ENCODE results near the gene TSHZ3.

DNA sequence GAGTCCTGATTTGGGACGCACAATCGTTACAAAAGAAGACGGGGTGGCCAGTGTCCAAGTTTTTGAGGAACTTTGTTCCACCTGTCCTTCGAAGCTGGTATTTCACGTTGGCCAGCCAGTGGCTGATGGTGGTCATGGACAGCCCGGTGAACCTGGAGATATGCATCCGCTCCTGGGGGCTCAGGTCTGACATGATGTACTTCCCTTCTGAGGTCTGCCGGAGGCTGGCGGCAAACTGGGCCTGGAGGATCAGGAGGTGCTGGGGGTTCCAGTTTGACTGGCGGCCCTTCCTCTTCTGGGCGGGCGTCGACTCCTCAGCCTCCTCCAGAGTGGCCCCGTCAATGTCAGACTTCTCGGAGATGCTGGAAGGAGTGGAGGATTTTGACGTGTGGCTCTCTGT is 72.4 kb downstream of the TSHZ3 start:
- TF ChIP-seq, protein P1, sequence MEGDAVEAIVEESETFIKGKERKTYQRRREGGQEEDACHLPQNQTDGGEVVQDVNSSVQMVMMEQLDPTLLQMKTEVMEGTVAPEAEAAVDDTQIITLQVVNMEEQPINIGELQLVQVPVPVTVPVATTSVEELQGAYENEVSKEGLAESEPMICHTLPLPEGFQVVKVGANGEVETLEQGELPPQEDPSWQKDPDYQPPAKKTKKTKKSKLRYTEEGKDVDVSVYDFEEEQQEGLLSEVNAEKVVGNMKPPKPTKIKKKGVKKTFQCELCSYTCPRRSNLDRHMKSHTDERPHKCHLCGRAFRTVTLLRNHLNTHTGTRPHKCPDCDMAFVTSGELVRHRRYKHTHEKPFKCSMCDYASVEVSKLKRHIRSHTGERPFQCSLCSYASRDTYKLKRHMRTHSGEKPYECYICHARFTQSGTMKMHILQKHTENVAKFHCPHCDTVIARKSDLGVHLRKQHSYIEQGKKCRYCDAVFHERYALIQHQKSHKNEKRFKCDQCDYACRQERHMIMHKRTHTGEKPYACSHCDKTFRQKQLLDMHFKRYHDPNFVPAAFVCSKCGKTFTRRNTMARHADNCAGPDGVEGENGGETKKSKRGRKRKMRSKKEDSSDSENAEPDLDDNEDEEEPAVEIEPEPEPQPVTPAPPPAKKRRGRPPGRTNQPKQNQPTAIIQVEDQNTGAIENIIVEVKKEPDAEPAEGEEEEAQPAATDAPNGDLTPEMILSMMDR (IDR thresholded peaks at IDR 0.05) = no peak
- no peak for TF ChIP-seq ZFX (IDR thresholded peaks at IDR 0.05; ENCODE audit: borderline replicate concordance)

Data from 22Rv1 (cell line).